K562 (cell line): ENCODE measurements around the gene FAM171A1. TPM values are rescaled to one million over a fixed set of nuclear protein-coding genes. Genes with fewer than 3 reads are reported as not detected.

Source experiments
- ATAC-seq: fragments of 200-7000 bp; cut with Tn5 transposase; 3 replicates; pipeline ENCODE4 v1.9.1; 2020; ENCODE audit warnings: moderate library complexity
- BruUV-seq: library from RNA; stranded (reverse); fragments of 400-500 nt; replicated peaks from 2 replicates; lab custom pipeline; 2021; lab: Mats Ljungman, UMichigan
- CTCF ChIA-PET: fragments of 300-600 bp; formaldehyde crosslinking; extraction: SDS; loops from one replicate; lab custom pipeline; 2021; ENCODE audit warnings: low intra/inter-chr PET ratio; lab: Yijun Ruan, JAX
- POLR2A ChIA-PET: fragments of 300-600, 350-650 bp; sonication (Branson Sonifier 250); formaldehyde crosslinking; extraction: SDS; loops from one replicate; lab custom pipeline; 2021; ENCODE audit warnings: antibody characterized with exemption, inconsistent platforms; lab: Yijun Ruan, JAX
- DNase-seq, 4 experiments: peaks; one replicate each; pipeline versions ENCODE4 v3.0.0 to v3.0.0-alpha.2; 2011 to 2018; ENCODE audit warnings: low spot score in 3 of 4, mixed read lengths in 3 of 4; ENCODE audit errors: extremely low read depth in 1 of 4
- FAIRE-seq: peaks from 2 replicates; lab custom pipeline; 2011; peaks lifted over from hg19 to GRCh38; lab: Jason Lieb, UNC
- H2AFZ ChIP-seq: 2 replicates; pipeline ENCODE4 v1.6.0; 2011; ENCODE audit warnings: low read depth, low read length, control low read depth, inconsistent platforms
- H3K27ac ChIP-seq: fragments of 200-600 bp; 3 replicates; pipeline ENCODE4 v1.8.0; 2011; ENCODE audit warnings: low read depth, mild to moderate bottlenecking, control low read depth, inconsistent platforms, low read length, moderate library complexity, mixed read lengths; ENCODE audit errors: extremely low read depth
- H3K27me3 ChIP-seq, 2 experiments: fragments of 300-600 bp in 1 of 2; 2 replicates in 1 of 2; 3 replicates in 1 of 2; pipeline versions ENCODE4 v1.6.0 to v1.8.0; 2011; ENCODE audit warnings: inconsistent platforms in 2 of 2, low read length in 2 of 2, mild to moderate bottlenecking in 1 of 2, mixed read lengths in 1 of 2, moderate library complexity in 1 of 2; ENCODE audit not compliant: control insufficient read depth in 2 of 2, insufficient read depth in 2 of 2
- H3K36me3 ChIP-seq: fragments of 300-600 bp; 3 replicates; pipeline ENCODE4 v1.8.0; 2011; ENCODE audit warnings: mild to moderate bottlenecking, low read length, inconsistent platforms; ENCODE audit not compliant: control insufficient read depth, insufficient read depth
- H3K4me1 ChIP-seq, 2 experiments: fragments of 200-600 bp in 1 of 2; replicated peaks in 1 of 2; 2 replicates in 1 of 2; 3 replicates in 1 of 2; pipeline versions ENCODE4 v1.5.1 to v1.8.0; 2011; ENCODE audit warnings: inconsistent platforms in 2 of 2, low read length in 2 of 2, mild to moderate bottlenecking in 1 of 2, mixed read lengths in 1 of 2, moderate library complexity in 1 of 2; ENCODE audit not compliant: control insufficient read depth in 2 of 2, insufficient read depth in 2 of 2
- H3K4me2 ChIP-seq: 2 replicates; pipeline ENCODE4 v1.6.1; 2011; ENCODE audit warnings: low read length, control low read depth, inconsistent platforms, mixed read lengths; ENCODE audit not compliant: insufficient read depth
- H3K4me3 ChIP-seq: fragments of 200-600 bp; sonication (generic), shearing (Covaris generic); 2 replicates; pipeline ENCODE4 v1.5.1; 2016; ENCODE audit warnings: control low read depth, inconsistent platforms
- H3K79me2 ChIP-seq: fragments of 200-600 bp; 3 replicates; pipeline ENCODE4 v1.8.0; 2011; ENCODE audit warnings: low read length, inconsistent platforms; ENCODE audit not compliant: control insufficient read depth, insufficient read depth
- H3K9ac ChIP-seq, 2 experiments: 2 replicates each; pipeline versions ENCODE4 v1.6.0 to v1.6.1; 2011; ENCODE audit warnings: low read depth in 2 of 2, low read length in 2 of 2, control low read depth in 1 of 2, inconsistent platforms in 1 of 2, mild to moderate bottlenecking in 1 of 2, mixed read lengths in 1 of 2; ENCODE audit not compliant: insufficient read depth in 1 of 2
- H3K9me1 ChIP-seq: one replicate; pipeline ENCODE4 v1.6.0; 2011; ENCODE audit warnings: inconsistent platforms, mild to moderate bottlenecking, low read length, moderate library complexity; ENCODE audit not compliant: control insufficient read depth, insufficient read depth
- H3K9me3 ChIP-seq: replicated peaks from 2 replicates; pipeline ENCODE4 v1.5.1; 2011; ENCODE audit warnings: low read depth, low read length, inconsistent platforms; ENCODE audit not compliant: control insufficient read depth, insufficient read depth
- H4K20me1 ChIP-seq: replicated peaks from 2 replicates; pipeline ENCODE4 v1.6.1; 2011; ENCODE audit warnings: low read length, inconsistent platforms, mixed read lengths; ENCODE audit not compliant: control insufficient read depth, insufficient read depth
- DDX20 ChIP-seq: fragments of 450-650 bp; IDR thresholded peaks from 2 replicates; pipeline ENCODE4 v1.6.1; 2016; ENCODE audit warnings: missing genetic modification characterization, low read depth, mild to moderate bottlenecking, missing compliant biosample characterization, moderate library complexity
- HCFC1 ChIP-seq: IDR thresholded peaks from 2 replicates; pipeline ENCODE4 v1.6.1; 2012; ENCODE audit warnings: low read depth, low read length, improper control_type of control experiment
- HIVEP1 ChIP-seq: fragments of 250-450 bp; sonication (Bioruptor Pico); IDR thresholded peaks from 2 replicates; pipeline ENCODE4 v1.4.0; 2020; ENCODE audit warnings: mild to moderate bottlenecking
- MEF2D ChIP-seq: conservative IDR thresholded peaks from 2 replicates; pipeline ENCODE4 v1.6.1; 2016; ENCODE audit warnings: low read depth, missing genetic modification characterization, missing compliant biosample characterization
- PTRF ChIP-seq: fragments of 450-650 bp; IDR thresholded peaks from 2 replicates; pipeline ENCODE4 v1.6.1; 2016; ENCODE audit warnings: mild to moderate bottlenecking, missing genetic modification characterization, missing compliant biosample characterization
- TRIM28 ChIP-seq: fragments of 450-650 bp; IDR thresholded peaks from 2 replicates; pipeline ENCODE4 v1.6.1; 2017
- ZKSCAN8 ChIP-seq: fragments of 200-800 bp; sonication (Bioruptor generic); IDR thresholded peaks from 2 replicates; pipeline ENCODE4 v1.6.1; 2016; ENCODE audit warnings: missing genetic modification characterization, missing compliant biosample characterization
- ZNF175 ChIP-seq: fragments of 200-800 bp; sonication (Bioruptor generic); IDR thresholded peaks from 2 replicates; pipeline ENCODE4 v1.6.1; 2016; ENCODE audit warnings: low read depth, mild to moderate bottlenecking, missing genetic modification characterization, missing compliant biosample characterization
- ZNF311 ChIP-seq: fragments of 250-450 bp; sonication (Bioruptor Pico); IDR thresholded peaks from 2 replicates; pipeline ENCODE4 v1.4.0; 2020; ENCODE audit warnings: mild to moderate bottlenecking, moderate library complexity
- WGBS: fragments of 100-300 bp; shearing (Covaris generic); methylation state at CpG from one replicate; pipeline ENCODE4 v1.1.6; 2016; ENCODE audit warnings: low coverage, mixed read lengths; ENCODE audit not compliant: insufficient coverage; ENCODE audit errors: missing lambda C conversion rate; 5-methylcytosine and 5-hydroxymethylcytosine counted together
- in situ Hi-C: fragments of 300-500 bp; cut with MboI; formaldehyde crosslinking; loops from 4 replicates; pipeline ENCODE4 v1.15.0; 2018; ENCODE audit warnings: inconsistent platforms, mixed read lengths
- intact Hi-C: fragments of 100-400 bp; cut with micrococcal nuclease; formaldehyde crosslinking; loops from 2 replicates; pipeline ENCODE4 v1.14.2; 2022
- polyA plus RNA-seq, 8 experiments: library from polyadenylated mRNA; depleted of rRNA in 4 of 8; stranded (reverse) in 5 of 8; unstranded in 3 of 8; fragments of >200 nt; fragmentation: Nextera tagmentation in 2 of 8; fragmentation: Illumina TruSeq in 1 of 8; extraction: Ambion mirVana in 2 of 8; extraction: Trizol in 1 of 8; gene quantifications; 2 replicates each; pipeline versions ENCODE4 v1.2.1 to v1.2.3, GENCODE V29; 2011 to 2014; ENCODE audit warnings: inconsistent platforms in 1 of 8, missing spikeins in 1 of 8
- total RNA-seq, 7 experiments: library from RNA; depleted of rRNA in 6 of 7; stranded (reverse); fragments of >200 nt in 6 of 7; fragmentation: Illumina TruSeq in 2 of 7; extraction: Trizol in 2 of 7; gene quantifications; 2 replicates each; pipeline versions ENCODE4 v1.2.1 to v1.2.3, GENCODE V29; 2011 to 2021; ENCODE audit warnings: low replicate concordance in 1 of 7
- TF ChIP-seq, protein P1 (sequence below): fragments of 250-450 bp; sonication (Bioruptor Pico); IDR thresholded peaks from 2 replicates; pipeline ENCODE4 v1.9.0; 2021; ENCODE audit warnings: mild to moderate bottlenecking, inconsistent platforms
- TF ChIP-seq, protein P2 (sequence below): fragments of 150-350 bp; IDR thresholded peaks from 2 replicates; pipeline ENCODE4 v1.6.1; 2014; ENCODE audit warnings: low read depth, mild to moderate bottlenecking, low read length, borderline replicate concordance

The FAM171A1 gene
- total and polyA plus RNA-seq, 9 of the 15 experiments (the other 6 are each of a cell fraction or from before 2014, with no cell fraction given), result 0.51 to 8.2 (median 4.8) TPM

DNA sequence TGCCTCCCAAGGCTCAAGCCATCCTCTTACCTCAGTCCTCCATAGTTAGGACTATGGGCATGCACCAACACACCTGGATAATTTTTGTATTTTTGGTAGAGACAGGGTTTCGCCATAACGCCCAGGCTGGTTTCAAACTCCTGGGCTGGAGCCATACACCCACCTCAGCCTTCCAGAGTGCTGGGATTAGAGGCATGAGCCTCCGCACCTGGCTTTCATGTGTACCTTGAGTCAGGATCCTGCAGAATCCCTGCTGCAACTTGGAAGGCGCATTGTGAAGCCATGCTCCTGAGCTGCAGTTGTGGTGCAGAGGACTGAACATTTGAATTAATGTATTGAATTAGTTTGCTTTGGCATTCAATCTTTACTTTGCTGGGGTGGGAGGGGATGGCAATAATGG lies 173.2 kb downstream of the FAM171A1 start:
- ATAC-seq (no peak), DNase-seq (no peak), FAIRE-seq (no peak)
- intact Hi-C loops, result no loop called here
- Histone ChIP-seq H3K27me3 (peaks cover 0 to 11% of the 10 kb centered on the region in 2 experiments; a peak in 3 of 5 replicates), H3K36me3 (no peaks in the 10 kb centered on the region), H3K4me2 (no peak overlapping the region), H3K27ac (no peak overlapping the region), H3K9me1 (no peaks in the 10 kb centered on the region), H2AFZ (no peak overlapping the region), H3K9ac (no peak overlapping the region), H3K79me2 (no peaks in the 10 kb centered on the region), H4K20me1 (no peaks in the 10 kb centered on the region), H3K4me3 (no peak overlapping the region)
- BruUV-seq, result no TSS peak
- POLR2A ChIA-PET, result interaction anchor here (0.8 to 0.9 kb wide), 2 partner anchors 8 to 12 kb away, joined by 3 to 5 read pairs; no protein-coding TSS in a partner anchor
- TF ChIP-seq PTRF (no peak), ZNF175 (CRISPR knock-in tag) (no peak), TRIM28 (no peak), ZKSCAN8 (CRISPR knock-in tag) (no peak), DDX20 (tag) (no peak), HIVEP1 (CRISPR knock-in tag) (no peak)
- TF ChIP-seq, all 486 proteins: peak for 0
- Histone ChIP-seq H3K4me1 (peaks cover 0 to 3% of the 10 kb centered on the region in 2 experiments; a peak in 2 of 5 replicates), H3K9me3 (no peaks in the 10 kb centered on the region)
- WGBS, result 30% methylated on average over 4 of the region's 4 CpGs
- in situ Hi-C loops, result no loop called here
- CTCF ChIA-PET, result no interaction called here

DNA sequence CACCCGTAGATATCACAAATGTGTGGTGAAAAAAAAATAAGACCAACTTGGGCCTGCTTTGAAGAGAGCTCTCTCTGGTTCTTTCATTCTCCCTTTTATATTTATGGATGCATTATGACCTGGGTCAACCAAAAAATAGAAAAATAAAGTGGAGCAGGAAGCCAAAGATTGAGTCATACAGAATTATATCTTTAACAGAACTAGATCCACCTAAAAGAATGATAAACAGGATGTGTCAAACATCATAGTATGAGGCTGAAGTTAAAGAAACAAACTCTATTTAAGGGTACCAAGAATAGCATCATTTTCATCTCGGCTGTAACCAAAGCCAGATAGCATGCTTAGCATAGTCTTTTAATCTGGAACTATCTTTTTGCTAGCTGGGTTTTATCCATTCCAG lies 173.8 kb downstream of the FAM171A1 start:
- WGBS, result 17% methylated on average over 2 of the region's 2 CpGs
- H3K4me2 ChIP-seq, result no peak overlapping the region
- no peak for DNase-seq
- intact Hi-C loops (no loop called here), in situ Hi-C loops (no loop called here)
- no peak for ATAC-seq
- H3K9ac ChIP-seq, result no peak overlapping the region
- H3K9me1 ChIP-seq, result no peaks in the 10 kb centered on the region
- POLR2A ChIA-PET, result interaction anchor here (0.9 kb wide), 1 partner anchor 12 kb away, joined by 3 read pairs; no protein-coding TSS in a partner anchor
- peaks cover 0 to 11% of the 10 kb centered on the region in 2 experiments; a peak in 3 of 5 replicates for H3K27me3 ChIP-seq
- peaks cover 0 to 3% of the 10 kb centered on the region in 2 experiments; a peak in 2 of 5 replicates for H3K4me1 ChIP-seq
- no peaks in the 10 kb centered on the region for H3K79me2 ChIP-seq
- no peak overlapping the region for H3K4me3 ChIP-seq
- no peaks in the 10 kb centered on the region for H3K9me3 ChIP-seq
- no peaks in the 10 kb centered on the region for H4K20me1 ChIP-seq
- no peak overlapping the region for H3K27ac ChIP-seq
- no peaks in the 10 kb centered on the region for H3K36me3 ChIP-seq
- BruUV-seq, result no TSS peak
- CTCF ChIA-PET, result no interaction called here
- no peak for FAIRE-seq
- H2AFZ ChIP-seq, result no peak overlapping the region
- TF ChIP-seq HCFC1 (no peak), MEF2D (tag) (no peak), ZNF311 (CRISPR knock-in tag) (no peak)
- TF ChIP-seq, protein P1, sequence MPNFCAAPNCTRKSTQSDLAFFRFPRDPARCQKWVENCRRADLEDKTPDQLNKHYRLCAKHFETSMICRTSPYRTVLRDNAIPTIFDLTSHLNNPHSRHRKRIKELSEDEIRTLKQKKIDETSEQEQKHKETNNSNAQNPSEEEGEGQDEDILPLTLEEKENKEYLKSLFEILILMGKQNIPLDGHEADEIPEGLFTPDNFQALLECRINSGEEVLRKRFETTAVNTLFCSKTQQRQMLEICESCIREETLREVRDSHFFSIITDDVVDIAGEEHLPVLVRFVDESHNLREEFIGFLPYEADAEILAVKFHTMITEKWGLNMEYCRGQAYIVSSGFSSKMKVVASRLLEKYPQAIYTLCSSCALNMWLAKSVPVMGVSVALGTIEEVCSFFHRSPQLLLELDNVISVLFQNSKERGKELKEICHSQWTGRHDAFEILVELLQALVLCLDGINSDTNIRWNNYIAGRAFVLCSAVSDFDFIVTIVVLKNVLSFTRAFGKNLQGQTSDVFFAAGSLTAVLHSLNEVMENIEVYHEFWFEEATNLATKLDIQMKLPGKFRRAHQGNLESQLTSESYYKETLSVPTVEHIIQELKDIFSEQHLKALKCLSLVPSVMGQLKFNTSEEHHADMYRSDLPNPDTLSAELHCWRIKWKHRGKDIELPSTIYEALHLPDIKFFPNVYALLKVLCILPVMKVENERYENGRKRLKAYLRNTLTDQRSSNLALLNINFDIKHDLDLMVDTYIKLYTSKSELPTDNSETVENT (CRISPR knock-in tag), result no peak
- TF ChIP-seq, protein P2, sequence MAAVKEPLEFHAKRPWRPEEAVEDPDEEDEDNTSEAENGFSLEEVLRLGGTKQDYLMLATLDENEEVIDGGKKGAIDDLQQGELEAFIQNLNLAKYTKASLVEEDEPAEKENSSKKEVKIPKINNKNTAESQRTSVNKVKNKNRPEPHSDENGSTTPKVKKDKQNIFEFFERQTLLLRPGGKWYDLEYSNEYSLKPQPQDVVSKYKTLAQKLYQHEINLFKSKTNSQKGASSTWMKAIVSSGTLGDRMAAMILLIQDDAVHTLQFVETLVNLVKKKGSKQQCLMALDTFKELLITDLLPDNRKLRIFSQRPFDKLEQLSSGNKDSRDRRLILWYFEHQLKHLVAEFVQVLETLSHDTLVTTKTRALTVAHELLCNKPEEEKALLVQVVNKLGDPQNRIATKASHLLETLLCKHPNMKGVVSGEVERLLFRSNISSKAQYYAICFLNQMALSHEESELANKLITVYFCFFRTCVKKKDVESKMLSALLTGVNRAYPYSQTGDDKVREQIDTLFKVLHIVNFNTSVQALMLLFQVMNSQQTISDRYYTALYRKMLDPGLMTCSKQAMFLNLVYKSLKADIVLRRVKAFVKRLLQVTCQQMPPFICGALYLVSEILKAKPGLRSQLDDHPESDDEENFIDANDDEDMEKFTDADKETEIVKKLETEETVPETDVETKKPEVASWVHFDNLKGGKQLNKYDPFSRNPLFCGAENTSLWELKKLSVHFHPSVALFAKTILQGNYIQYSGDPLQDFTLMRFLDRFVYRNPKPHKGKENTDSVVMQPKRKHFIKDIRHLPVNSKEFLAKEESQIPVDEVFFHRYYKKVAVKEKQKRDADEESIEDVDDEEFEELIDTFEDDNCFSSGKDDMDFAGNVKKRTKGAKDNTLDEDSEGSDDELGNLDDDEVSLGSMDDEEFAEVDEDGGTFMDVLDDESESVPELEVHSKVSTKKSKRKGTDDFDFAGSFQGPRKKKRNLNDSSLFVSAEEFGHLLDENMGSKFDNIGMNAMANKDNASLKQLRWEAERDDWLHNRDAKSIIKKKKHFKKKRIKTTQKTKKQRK, result no peak
